MM.1S (cell line): ENCODE data around the gene ZNF740.

ENCODE experiments used
- DNase-seq: peaks from one replicate; pipeline ENCODE4 v3.0.0-alpha.2; 2015
- H2AFZ ChIP-seq: fragments of 300-600 bp; sonication (generic); 2 replicates; pipeline ENCODE4 v1.6.0; 2016; ENCODE audit warnings: antibody characterized with exemption, low read length
- H3F3A ChIP-seq: fragments of 300-600 bp; sonication (generic); 2 replicates; pipeline ENCODE4 v1.6.1; 2016; ENCODE audit warnings: mild to moderate bottlenecking, antibody characterized with exemption, low read length, moderate library complexity, mixed read lengths; ENCODE audit not compliant: insufficient read depth
- H3K27ac ChIP-seq: fragments of 300-600 bp; sonication (generic); 2 replicates; pipeline ENCODE4 v1.5.1; 2016; ENCODE audit warnings: mild to moderate bottlenecking, low read length
- H3K27me3 ChIP-seq: fragments of 300-600 bp; sonication (generic); replicated peaks from 2 replicates; pipeline ENCODE4 v1.6.0; 2016; ENCODE audit warnings: low read length; ENCODE audit not compliant: insufficient read depth
- H3K36me3 ChIP-seq: fragments of 300-600 bp; sonication (generic); replicated peaks from 2 replicates; pipeline ENCODE4 v1.6.1; 2016; ENCODE audit warnings: mild to moderate bottlenecking, low read length, mixed read lengths; ENCODE audit not compliant: insufficient read depth
- H3K4me1 ChIP-seq: fragments of 300-600 bp; sonication (generic); 2 replicates; pipeline ENCODE4 v1.6.1; 2016; ENCODE audit warnings: low read length, mixed read lengths
- H3K4me2 ChIP-seq: fragments of 300-600 bp; sonication (generic); 2 replicates; pipeline ENCODE4 v1.6.0; 2016; ENCODE audit warnings: low read depth, low read length
- H3K4me3 ChIP-seq: fragments of 300-600 bp; sonication (generic); 2 replicates; pipeline ENCODE4 v1.5.1; 2016; ENCODE audit warnings: low read length, mixed read lengths
- H3K79me2 ChIP-seq: fragments of 300-600 bp; sonication (generic); 2 replicates; pipeline ENCODE4 v1.6.1; 2016; ENCODE audit warnings: mixed run types, low read length, mixed read lengths
- H3K9ac ChIP-seq: fragments of 300-600 bp; sonication (generic); 2 replicates; pipeline ENCODE4 v1.6.1; 2016; ENCODE audit warnings: low read length, mixed read lengths
- H3K9me2 ChIP-seq: fragments of 300-600 bp; sonication (generic); replicated peaks from 2 replicates; pipeline ENCODE4 v1.6.1; 2016; ENCODE audit warnings: mild to moderate bottlenecking, low read length, mixed read lengths; ENCODE audit not compliant: insufficient read depth
- H3K9me3 ChIP-seq: fragments of 300-600 bp; sonication (generic); replicated peaks from 2 replicates; pipeline ENCODE4 v1.6.1; 2016; ENCODE audit warnings: mild to moderate bottlenecking, low read length, mixed read lengths; ENCODE audit not compliant: insufficient read depth
- H4K20me1 ChIP-seq: fragments of 300-600 bp; sonication (generic); 2 replicates; pipeline ENCODE4 v1.6.1; 2016; ENCODE audit warnings: mild to moderate bottlenecking, low read length, moderate library complexity, mixed read lengths; ENCODE audit not compliant: insufficient read depth
- EZH2 ChIP-seq: fragments of 300-600 bp; sonication (generic); optimal IDR thresholded peaks from 2 replicates; pipeline ENCODE3; 2017; ENCODE audit warnings: low read depth, mild to moderate bottlenecking, antibody characterized with exemption, low read length, mixed read lengths
- EZH2phosphoT487 ChIP-seq: fragments of 300-600 bp; sonication (generic); IDR thresholded peaks from 2 replicates; pipeline ENCODE4 v1.6.1; 2018; ENCODE audit warnings: antibody characterized with exemption, low read length
- TF ChIP-seq, protein P1 (sequence below): fragments of 300-600 bp; sonication (generic); IDR thresholded peaks from 2 replicates; pipeline ENCODE4 v1.5.1; 2016; ENCODE audit warnings: antibody characterized with exemption, low read length, mixed read lengths

Gene ZNF740

DNA sequence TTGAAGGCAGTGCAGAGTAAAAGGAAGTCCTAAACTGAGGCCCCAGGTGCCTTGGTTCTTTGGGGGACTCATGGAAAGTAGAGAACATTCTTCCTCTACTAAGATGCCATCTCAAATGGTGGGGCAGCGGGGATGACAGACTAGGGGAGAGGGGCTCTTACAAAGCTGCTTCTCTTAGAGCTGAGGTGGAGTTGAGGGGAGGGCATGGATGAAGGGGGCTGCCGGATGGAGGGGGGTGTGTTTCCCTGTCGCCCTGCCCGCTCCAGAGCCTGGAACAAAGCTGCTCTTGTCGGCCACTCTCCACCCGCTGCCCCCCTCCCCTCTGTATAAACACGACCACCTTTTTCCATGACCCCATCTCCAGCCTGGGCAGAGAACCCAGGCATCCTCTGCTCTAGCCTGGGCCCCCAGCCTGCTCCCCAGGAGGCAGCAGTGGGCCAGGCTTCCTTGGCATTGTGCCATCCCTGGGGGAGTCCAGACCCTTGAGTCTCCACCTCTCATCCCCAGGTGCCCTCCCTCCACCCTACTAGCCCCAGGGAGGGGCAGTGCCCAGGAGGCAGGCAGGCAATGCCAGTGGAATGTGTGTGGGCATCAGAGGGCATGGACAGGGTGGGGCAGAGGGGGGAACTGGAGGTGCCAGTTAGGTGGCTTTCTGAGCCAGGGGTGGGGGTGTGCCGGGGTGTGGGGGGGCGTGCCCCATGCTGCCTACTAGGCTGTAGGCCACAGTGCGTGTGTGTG is 49.8 kb downstream of the ZNF740 start:
- Histone ChIP-seq H4K20me1 (no peaks in the 10 kb centered on the region), H3K9me2 (no peaks in the 10 kb centered on the region), H3K4me3 (no peak overlapping the region), H3K27ac (no peak overlapping the region), H3K4me2 (no peak overlapping the region), H3K9me3 (no peaks in the 10 kb centered on the region), H3K27me3 (no peaks in the 10 kb centered on the region), H3K4me1 (peaks cover 12% of the 10 kb centered on the region), H3K36me3 (no peaks in the 10 kb centered on the region), H2AFZ (no peak overlapping the region), H3K9ac (no peak overlapping the region), H3F3A (peaks cover 11% of the 10 kb centered on the region), H3K79me2 (peaks cover 7% of the 10 kb centered on the region)
- no peak for DNase-seq
- TF ChIP-seq EZH2 (no peak), EZH2phosphoT487 (no peak)
- TF ChIP-seq, protein P1, sequence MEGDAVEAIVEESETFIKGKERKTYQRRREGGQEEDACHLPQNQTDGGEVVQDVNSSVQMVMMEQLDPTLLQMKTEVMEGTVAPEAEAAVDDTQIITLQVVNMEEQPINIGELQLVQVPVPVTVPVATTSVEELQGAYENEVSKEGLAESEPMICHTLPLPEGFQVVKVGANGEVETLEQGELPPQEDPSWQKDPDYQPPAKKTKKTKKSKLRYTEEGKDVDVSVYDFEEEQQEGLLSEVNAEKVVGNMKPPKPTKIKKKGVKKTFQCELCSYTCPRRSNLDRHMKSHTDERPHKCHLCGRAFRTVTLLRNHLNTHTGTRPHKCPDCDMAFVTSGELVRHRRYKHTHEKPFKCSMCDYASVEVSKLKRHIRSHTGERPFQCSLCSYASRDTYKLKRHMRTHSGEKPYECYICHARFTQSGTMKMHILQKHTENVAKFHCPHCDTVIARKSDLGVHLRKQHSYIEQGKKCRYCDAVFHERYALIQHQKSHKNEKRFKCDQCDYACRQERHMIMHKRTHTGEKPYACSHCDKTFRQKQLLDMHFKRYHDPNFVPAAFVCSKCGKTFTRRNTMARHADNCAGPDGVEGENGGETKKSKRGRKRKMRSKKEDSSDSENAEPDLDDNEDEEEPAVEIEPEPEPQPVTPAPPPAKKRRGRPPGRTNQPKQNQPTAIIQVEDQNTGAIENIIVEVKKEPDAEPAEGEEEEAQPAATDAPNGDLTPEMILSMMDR: no peak

DNA sequence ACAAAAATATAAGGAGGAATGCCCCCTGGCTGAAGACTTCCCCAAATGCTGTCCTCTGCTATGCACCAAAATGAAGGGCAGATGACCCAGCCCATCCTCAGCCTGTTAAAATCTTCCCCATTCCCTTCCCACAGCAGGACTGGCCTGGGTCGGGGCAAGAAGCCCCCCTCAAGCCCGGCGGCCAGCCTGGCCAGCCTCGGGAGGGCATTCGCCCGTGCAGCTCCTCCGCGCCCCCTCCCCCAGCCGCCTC is 51.1 kb downstream of the ZNF740 start:
- H4K20me1 ChIP-seq: no peaks in the 10 kb centered on the region
- H3K4me2 ChIP-seq: peak overlapping the region; percentile 61
- peak overlapping the region; percentile 69 for H3K4me3 ChIP-seq
- no peaks in the 10 kb centered on the region for H3K9me3 ChIP-seq
- H3K9ac ChIP-seq: peak overlapping the region; percentile 55
- no peaks in the 10 kb centered on the region for H3K9me2 ChIP-seq
- H3F3A ChIP-seq: peaks cover 11% of the 10 kb centered on the region
- DNase-seq: no peak
- TF ChIP-seq EZH2: no peak
- no peak for TF ChIP-seq EZH2phosphoT487
- TF ChIP-seq, protein P1: no peak
- H3K79me2 ChIP-seq: peaks cover 7% of the 10 kb centered on the region
- H3K27ac ChIP-seq: peak overlapping the region; percentile 21; the same call in 1 of the 2 replicates
- peak overlapping the region; percentile 20; the same call in 1 of the 2 replicates for H2AFZ ChIP-seq
- H3K27me3 ChIP-seq: no peaks in the 10 kb centered on the region
- H3K4me1 ChIP-seq: peaks cover 13% of the 10 kb centered on the region
- H3K36me3 ChIP-seq: no peaks in the 10 kb centered on the region

DNA sequence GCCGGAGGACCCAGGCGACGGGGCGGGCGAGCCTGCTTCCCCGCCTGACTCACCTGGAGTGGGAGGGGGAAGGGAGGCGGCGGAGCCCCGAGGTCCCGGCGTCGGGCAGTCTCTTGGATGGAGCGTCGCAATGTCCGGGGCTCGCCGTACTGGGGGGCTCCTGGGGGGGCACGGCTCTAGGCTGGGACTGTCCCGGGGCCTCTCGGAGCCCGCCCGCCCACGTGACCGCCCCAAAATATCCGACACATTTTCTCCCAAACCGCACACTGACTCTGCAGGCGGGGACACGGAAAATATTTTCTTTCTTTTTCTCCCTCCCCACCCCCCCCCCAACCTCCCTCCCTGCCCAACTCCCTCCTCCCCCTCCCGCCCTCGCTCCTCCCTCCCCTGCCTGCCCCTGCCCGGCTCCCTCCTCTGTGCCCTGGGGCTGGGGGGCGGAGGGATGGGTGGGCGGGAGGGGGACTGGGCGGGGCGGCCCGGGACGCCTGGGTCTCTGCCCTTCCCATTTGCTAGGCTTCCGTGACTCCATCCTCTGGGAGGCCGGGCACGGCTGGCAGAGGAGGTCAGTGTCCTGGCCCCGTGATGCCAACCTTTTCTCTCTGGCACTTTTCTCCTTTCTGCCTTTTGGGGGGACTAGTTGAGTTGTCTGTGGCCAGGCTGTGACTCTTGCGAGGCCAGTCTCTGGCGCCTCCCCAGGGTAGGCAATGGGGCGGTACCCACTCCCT is 51.6 kb downstream of the ZNF740 start, which contains the start of gene RARG:
Gene RARG, minus strand, starts transcription at position 289 of the 725 bp plus-strand sequence. CDS start 4,664 bp downstream, outside the sequence.
- Histone ChIP-seq H3F3A (peaks cover 11% of the 10 kb centered on the region), H3K27ac (peak within 1 kb of the TSS; percentile 47; the same call in 1 of the 2 replicates), H3K9me3 (no peaks in the 10 kb centered on the region), H3K9me2 (no peaks in the 10 kb centered on the region), H3K36me3 (no peaks in the 10 kb centered on the region), H3K4me3 (peak within 1 kb of the TSS; percentile 69), H3K4me2 (peak within 1 kb of the TSS; percentile 85), H2AFZ (peak within 1 kb of the TSS; percentile 66), H3K9ac (peak within 1 kb of the TSS; percentile 55), H3K27me3 (no peaks in the 10 kb centered on the region), H3K79me2 (peaks cover 7% of the 10 kb centered on the region), H4K20me1 (no peaks in the 10 kb centered on the region), H3K4me1 (peaks cover 15% of the 10 kb centered on the region)
- peak; percentile 71 for DNase-seq
- no peak for TF ChIP-seq EZH2phosphoT487
- no peak for TF ChIP-seq EZH2
- TF ChIP-seq, protein P1: no peak
